ENCODE measurements around the gene SGO2.

The SGO2 gene

DNA sequence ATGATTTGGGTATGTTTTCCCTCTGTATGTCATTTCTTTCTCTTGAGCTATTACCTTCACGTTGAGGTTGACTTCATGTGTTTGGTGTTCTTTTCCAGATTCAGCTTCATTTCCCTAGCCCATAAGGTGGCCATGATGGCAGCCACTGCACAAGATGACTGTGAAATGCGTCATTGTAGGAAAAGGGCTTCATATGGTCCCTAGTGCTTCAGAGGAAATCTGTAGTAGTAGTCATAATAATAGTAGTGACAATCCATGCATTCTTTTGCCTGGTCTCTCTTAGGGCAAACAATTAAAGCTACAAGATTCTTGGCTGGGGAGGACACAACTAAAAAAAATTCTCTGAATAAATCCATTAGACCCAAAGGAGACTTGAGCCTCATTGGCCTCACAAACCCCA, 88.2 kb downstream of the SGO2 start:
- no peaks in the 10 kb centered on the region for H3K27me3 ChIP-seq (ENCODE audit: control insufficient read depth in 1 of 2, insufficient read depth in 1 of 2, low read length in 2 of 2)
- peaks cover 0 to 40% of the 10 kb centered on the region in 2 experiments for H3K36me3 ChIP-seq (ENCODE audit: control insufficient read depth in 1 of 2, insufficient read depth in 2 of 2, low read depth in 1 of 2, low read length in 2 of 2)
- H2BK15ac ChIP-seq (ENCODE audit: low read depth, poor library complexity, severe bottlenecking), result no peak overlapping the region
- H3K4me2 ChIP-seq (ENCODE audit: low read length, poor library complexity, severe bottlenecking), result no peak overlapping the region
- no peak overlapping the region for H4K91ac ChIP-seq (ENCODE audit: low read length)
- H4K8ac ChIP-seq (ENCODE audit: low read length), result no peak overlapping the region
- H3K9ac ChIP-seq (ENCODE audit: low read length), result no peak overlapping the region
- no peak overlapping the region for H2BK5ac ChIP-seq (ENCODE audit: low read depth, low read length, poor library complexity, severe bottlenecking)
- H2BK12ac ChIP-seq (ENCODE audit: low read length in 2 of 2), result no peak overlapping the region
- H2AFZ ChIP-seq (ENCODE audit: low read depth, low read length), result no peak overlapping the region
- no peak overlapping the region for H3K18ac ChIP-seq (ENCODE audit: low read depth in 1 of 2, low read length in 2 of 2)
- H3K79me1 ChIP-seq (replicated peaks; ENCODE audit: low read length, poor library complexity, severe bottlenecking), result no peaks in the 10 kb centered on the region
- no peak overlapping the region for H3K4ac ChIP-seq (ENCODE audit: low read depth in 1 of 2, low read length in 2 of 2)
- no peak overlapping the region for H3K27ac ChIP-seq (ENCODE audit: low read length, poor library complexity, severe bottlenecking)
- no peak overlapping the region for H3K23ac ChIP-seq (ENCODE audit: low read length in 2 of 2)
- H3K14ac ChIP-seq (ENCODE audit: low read length in 2 of 2), result no peak overlapping the region
- WGBS, result 100% methylated on average over 2 of the region's 2 CpGs
- DNase-seq, result no peak
- no peak overlapping the region for H2BK120ac ChIP-seq (ENCODE audit: low read depth, low read length)
- H3K4me3 ChIP-seq (ENCODE audit: insufficient read depth in 1 of 2, low read depth in 1 of 2, low read length in 2 of 2), result no peak overlapping the region
- no peaks in the 10 kb centered on the region for H3K9me3 ChIP-seq (ENCODE audit: control insufficient read depth, low read length)
- H2AK5ac ChIP-seq (ENCODE audit: low read length, severe bottlenecking), result no peak overlapping the region
- peaks cover 3% of the 10 kb centered on the region for H3K4me1 ChIP-seq (ENCODE audit: control insufficient read depth, insufficient read depth, low read depth, low read length)

DNA sequence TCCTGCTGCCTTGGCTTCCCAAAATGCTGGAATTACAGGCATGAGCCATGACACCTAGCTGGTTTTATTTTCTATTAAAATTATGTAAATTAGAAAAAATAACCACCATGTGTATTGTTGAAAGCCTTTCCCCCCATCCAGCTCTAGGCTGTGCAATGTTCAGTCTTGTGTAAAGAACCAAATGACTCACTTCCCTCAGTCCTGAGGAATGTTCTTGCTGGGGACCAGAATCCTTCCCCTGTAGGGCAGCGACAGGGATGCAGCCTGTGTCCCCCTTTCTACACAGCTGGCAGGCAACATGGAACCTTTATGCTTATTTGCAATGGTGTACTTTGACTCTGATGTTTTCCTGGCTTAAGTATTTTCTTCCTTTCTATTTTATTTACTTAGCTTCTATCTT, 89.2 kb downstream of the SGO2 start:
- no peak overlapping the region for H3K14ac ChIP-seq (ENCODE audit: low read length in 2 of 2)
- H3K18ac ChIP-seq (ENCODE audit: low read depth in 1 of 2, low read length in 2 of 2), result no peak overlapping the region
- no peak overlapping the region for H2BK120ac ChIP-seq (ENCODE audit: low read depth, low read length)
- H3K27me3 ChIP-seq (ENCODE audit: control insufficient read depth in 1 of 2, insufficient read depth in 1 of 2, low read length in 2 of 2), result no peaks in the 10 kb centered on the region
- no peak overlapping the region for H2BK15ac ChIP-seq (ENCODE audit: low read depth, poor library complexity, severe bottlenecking)
- no peak overlapping the region for H3K4me2 ChIP-seq (ENCODE audit: low read length, poor library complexity, severe bottlenecking)
- no peak overlapping the region for H2AFZ ChIP-seq (ENCODE audit: low read depth, low read length)
- 0% methylated on average over 1 of the region's 1 CpG for WGBS
- no peak overlapping the region for H3K9ac ChIP-seq (ENCODE audit: low read length)
- H3K4ac ChIP-seq (ENCODE audit: low read depth in 1 of 2, low read length in 2 of 2), result no peak overlapping the region
- H3K9me3 ChIP-seq (ENCODE audit: control insufficient read depth, low read length), result no peaks in the 10 kb centered on the region
- DNase-seq, result peak; percentile 81
- H3K4me1 ChIP-seq (ENCODE audit: control insufficient read depth, insufficient read depth, low read depth, low read length), result peaks cover 3% of the 10 kb centered on the region
- H3K27ac ChIP-seq (ENCODE audit: low read length, poor library complexity, severe bottlenecking), result peak overlapping the region; percentile 44
- no peak overlapping the region for H4K8ac ChIP-seq (ENCODE audit: low read length)
- no peak overlapping the region for H2BK5ac ChIP-seq (ENCODE audit: low read depth, low read length, poor library complexity, severe bottlenecking)
- peaks cover 0 to 44% of the 10 kb centered on the region in 2 experiments for H3K36me3 ChIP-seq (ENCODE audit: control insufficient read depth in 1 of 2, insufficient read depth in 2 of 2, low read depth in 1 of 2, low read length in 2 of 2)
- no peak overlapping the region for H3K23ac ChIP-seq (ENCODE audit: low read length in 2 of 2)
- no peak overlapping the region for H2BK12ac ChIP-seq (ENCODE audit: low read length in 2 of 2)
- H3K4me3 ChIP-seq (ENCODE audit: insufficient read depth in 1 of 2, low read depth in 1 of 2, low read length in 2 of 2), result no peak overlapping the region
- H3K79me1 ChIP-seq (replicated peaks; ENCODE audit: low read length, poor library complexity, severe bottlenecking), result no peaks in the 10 kb centered on the region
- no peak overlapping the region for H4K91ac ChIP-seq (ENCODE audit: low read length)
- H2AK5ac ChIP-seq (ENCODE audit: low read length, severe bottlenecking), result no peak overlapping the region

- Histone ChIP-seq H2AK5ac (ENCODE audit: low read length, severe bottlenecking) (peak overlapping the region; percentile 33), H3K9ac (ENCODE audit: low read length) (peak overlapping the region; percentile 54), H3K79me1 (replicated peaks; ENCODE audit: low read length, poor library complexity, severe bottlenecking) (no peaks in the 10 kb centered on the region), H3K14ac (ENCODE audit: low read length in 2 of 2) (no peak overlapping the region), H3K9me3 (ENCODE audit: control insufficient read depth, low read length) (no peaks in the 10 kb centered on the region), H2BK120ac (ENCODE audit: low read depth, low read length) (no peak overlapping the region), H4K91ac (ENCODE audit: low read length) (peak overlapping the region; percentile 11), H3K4me3 (ENCODE audit: insufficient read depth in 1 of 2, low read depth in 1 of 2, low read length in 2 of 2) (no peak overlapping the region), H3K4ac (ENCODE audit: low read depth in 1 of 2, low read length in 2 of 2) (no peak overlapping the region), H3K36me3 (ENCODE audit: control insufficient read depth in 1 of 2, insufficient read depth in 2 of 2, low read depth in 1 of 2, low read length in 2 of 2) (peaks cover 0 to 48% of the 10 kb centered on the region in 2 experiments), H3K27me3 (ENCODE audit: control insufficient read depth in 1 of 2, insufficient read depth in 1 of 2, low read length in 2 of 2) (no peaks in the 10 kb centered on the region), H3K18ac (ENCODE audit: low read depth in 1 of 2, low read length in 2 of 2) (no peak overlapping the region), H3K4me2 (ENCODE audit: low read length, poor library complexity, severe bottlenecking) (no peak overlapping the region), H2BK15ac (ENCODE audit: low read depth, poor library complexity, severe bottlenecking) (no peak overlapping the region), H2BK12ac (ENCODE audit: low read length in 2 of 2) (peak overlapping the region in 1 of 2 experiments; percentile 28), H3K4me1 (ENCODE audit: control insufficient read depth, insufficient read depth, low read depth, low read length) (peaks cover 3% of the 10 kb centered on the region), H4K8ac (ENCODE audit: low read length) (peak overlapping the region; percentile 78), H2BK5ac (ENCODE audit: low read depth, low read length, poor library complexity, severe bottlenecking) (no peak overlapping the region), H3K23ac (ENCODE audit: low read length in 2 of 2) (no peak overlapping the region), H2AFZ (ENCODE audit: low read depth, low read length) (no peak overlapping the region), H3K27ac (ENCODE audit: low read length, poor library complexity, severe bottlenecking) (no peak overlapping the region)
- DNase-seq, result no peak
- WGBS, result 93% methylated on average over 5 of the region's 5 CpGs
These were observed 90.2 kb downstream of the SGO2 start for GRCh38 chr2:200616193-200616592.

DNA sequence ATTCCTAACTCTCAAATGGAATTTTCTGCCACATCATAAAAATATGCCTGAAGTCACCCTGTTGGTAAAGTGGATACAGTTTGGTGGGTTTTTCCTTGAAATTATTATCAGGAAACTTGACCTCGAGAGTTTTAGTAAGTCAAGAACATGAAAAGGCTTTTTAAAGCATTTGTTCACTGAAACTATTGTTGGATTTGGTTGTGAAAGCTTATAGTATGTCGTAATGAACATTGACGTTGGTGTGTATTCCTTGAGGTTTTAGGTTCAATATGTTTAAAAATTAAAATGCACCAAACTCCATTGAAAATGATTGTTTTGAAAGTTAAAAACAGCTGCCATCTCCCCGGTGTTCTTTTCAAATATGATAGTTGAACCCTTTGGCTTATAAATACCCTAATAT, 90.6 kb downstream of the SGO2 start:
- H3K27ac ChIP-seq (ENCODE audit: low read length, poor library complexity, severe bottlenecking), result no peak overlapping the region
- no peaks in the 10 kb centered on the region for H3K79me1 ChIP-seq (replicated peaks; ENCODE audit: low read length, poor library complexity, severe bottlenecking)
- H3K18ac ChIP-seq (ENCODE audit: low read depth in 1 of 2, low read length in 2 of 2), result no peak overlapping the region
- H3K36me3 ChIP-seq (ENCODE audit: control insufficient read depth in 1 of 2, insufficient read depth in 2 of 2, low read depth in 1 of 2, low read length in 2 of 2), result peaks cover 0 to 48% of the 10 kb centered on the region in 2 experiments
- H3K4me1 ChIP-seq (ENCODE audit: control insufficient read depth, insufficient read depth, low read depth, low read length), result peaks cover 3% of the 10 kb centered on the region
- no peak overlapping the region for H3K4ac ChIP-seq (ENCODE audit: low read depth in 1 of 2, low read length in 2 of 2)
- H4K91ac ChIP-seq (ENCODE audit: low read length), result no peak overlapping the region
- no peak overlapping the region for H2BK5ac ChIP-seq (ENCODE audit: low read depth, low read length, poor library complexity, severe bottlenecking)
- H3K9me3 ChIP-seq (ENCODE audit: control insufficient read depth, low read length), result no peaks in the 10 kb centered on the region
- WGBS, result 98% methylated on average over 2 of the region's 4 CpGs
- no peak overlapping the region for H4K8ac ChIP-seq (ENCODE audit: low read length)
- H3K23ac ChIP-seq (ENCODE audit: low read length in 2 of 2), result no peak overlapping the region
- no peak overlapping the region for H2BK120ac ChIP-seq (ENCODE audit: low read depth, low read length)
- H3K14ac ChIP-seq (ENCODE audit: low read length in 2 of 2), result no peak overlapping the region
- no peak overlapping the region for H2BK15ac ChIP-seq (ENCODE audit: low read depth, poor library complexity, severe bottlenecking)
- no peaks in the 10 kb centered on the region for H3K27me3 ChIP-seq (ENCODE audit: control insufficient read depth in 1 of 2, insufficient read depth in 1 of 2, low read length in 2 of 2)
- no peak overlapping the region for H2AK5ac ChIP-seq (ENCODE audit: low read length, severe bottlenecking)
- no peak overlapping the region for H2BK12ac ChIP-seq (ENCODE audit: low read length in 2 of 2)
- H3K4me2 ChIP-seq (ENCODE audit: low read length, poor library complexity, severe bottlenecking), result no peak overlapping the region
- no peak overlapping the region for H3K4me3 ChIP-seq (ENCODE audit: insufficient read depth in 1 of 2, low read depth in 1 of 2, low read length in 2 of 2)
- DNase-seq, result peak; percentile 15
- H3K9ac ChIP-seq (ENCODE audit: low read length), result peak overlapping the region; percentile 54
- no peak overlapping the region for H2AFZ ChIP-seq (ENCODE audit: low read depth, low read length)
